Epithelial cell of esophagus (primary cell): ENCODE results near the gene ZRSR2.

ENCODE experiments used
- DNase-seq: peaks from one replicate; pipeline ENCODE4 v3.0.0; 2010; ENCODE audit warnings: low read depth
- H3K4me3 ChIP-seq: 2 replicates; pipeline ENCODE4 v1.5.1; 2011; ENCODE audit warnings: mild to moderate bottlenecking, low read length, control low read depth
- TF ChIP-seq, protein P1 (sequence below): IDR thresholded peaks from 2 replicates; pipeline ENCODE4 v1.5.1; 2011; ENCODE audit warnings: low read depth, mild to moderate bottlenecking, low read length, control low read depth, inconsistent platforms; ENCODE audit not compliant: insufficient read depth; ENCODE audit errors: missing control alignments

The ZRSR2 gene

DNA sequence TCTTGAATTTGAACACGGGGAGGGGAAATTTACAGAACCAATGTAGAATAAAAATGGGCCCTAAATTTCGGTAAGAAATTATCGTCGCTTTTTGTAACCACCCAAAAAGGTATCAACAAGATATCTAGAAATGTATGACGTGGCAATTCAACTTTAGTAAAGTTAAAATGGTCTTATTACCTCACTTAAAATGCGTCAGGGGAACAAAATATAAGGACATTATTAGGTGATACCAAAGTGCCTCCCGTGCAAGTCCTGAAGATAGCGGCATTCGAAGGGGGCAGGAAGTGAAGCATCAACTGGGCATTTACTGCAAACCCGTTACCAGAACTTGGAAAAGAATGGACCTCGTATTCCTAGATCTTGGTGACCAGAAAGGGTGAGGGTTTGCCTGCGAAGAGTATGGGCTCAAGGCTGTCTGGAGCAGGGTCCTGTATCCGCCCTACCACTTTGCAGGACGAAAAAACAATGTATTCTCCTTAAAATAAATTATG, 63.3 kb downstream of the ZRSR2 start:
- DNase-seq, result no peak
- TF ChIP-seq, protein P1, sequence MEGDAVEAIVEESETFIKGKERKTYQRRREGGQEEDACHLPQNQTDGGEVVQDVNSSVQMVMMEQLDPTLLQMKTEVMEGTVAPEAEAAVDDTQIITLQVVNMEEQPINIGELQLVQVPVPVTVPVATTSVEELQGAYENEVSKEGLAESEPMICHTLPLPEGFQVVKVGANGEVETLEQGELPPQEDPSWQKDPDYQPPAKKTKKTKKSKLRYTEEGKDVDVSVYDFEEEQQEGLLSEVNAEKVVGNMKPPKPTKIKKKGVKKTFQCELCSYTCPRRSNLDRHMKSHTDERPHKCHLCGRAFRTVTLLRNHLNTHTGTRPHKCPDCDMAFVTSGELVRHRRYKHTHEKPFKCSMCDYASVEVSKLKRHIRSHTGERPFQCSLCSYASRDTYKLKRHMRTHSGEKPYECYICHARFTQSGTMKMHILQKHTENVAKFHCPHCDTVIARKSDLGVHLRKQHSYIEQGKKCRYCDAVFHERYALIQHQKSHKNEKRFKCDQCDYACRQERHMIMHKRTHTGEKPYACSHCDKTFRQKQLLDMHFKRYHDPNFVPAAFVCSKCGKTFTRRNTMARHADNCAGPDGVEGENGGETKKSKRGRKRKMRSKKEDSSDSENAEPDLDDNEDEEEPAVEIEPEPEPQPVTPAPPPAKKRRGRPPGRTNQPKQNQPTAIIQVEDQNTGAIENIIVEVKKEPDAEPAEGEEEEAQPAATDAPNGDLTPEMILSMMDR, result no peak
- peak overlapping the region; percentile 50 for H3K4me3 ChIP-seq

DNA sequence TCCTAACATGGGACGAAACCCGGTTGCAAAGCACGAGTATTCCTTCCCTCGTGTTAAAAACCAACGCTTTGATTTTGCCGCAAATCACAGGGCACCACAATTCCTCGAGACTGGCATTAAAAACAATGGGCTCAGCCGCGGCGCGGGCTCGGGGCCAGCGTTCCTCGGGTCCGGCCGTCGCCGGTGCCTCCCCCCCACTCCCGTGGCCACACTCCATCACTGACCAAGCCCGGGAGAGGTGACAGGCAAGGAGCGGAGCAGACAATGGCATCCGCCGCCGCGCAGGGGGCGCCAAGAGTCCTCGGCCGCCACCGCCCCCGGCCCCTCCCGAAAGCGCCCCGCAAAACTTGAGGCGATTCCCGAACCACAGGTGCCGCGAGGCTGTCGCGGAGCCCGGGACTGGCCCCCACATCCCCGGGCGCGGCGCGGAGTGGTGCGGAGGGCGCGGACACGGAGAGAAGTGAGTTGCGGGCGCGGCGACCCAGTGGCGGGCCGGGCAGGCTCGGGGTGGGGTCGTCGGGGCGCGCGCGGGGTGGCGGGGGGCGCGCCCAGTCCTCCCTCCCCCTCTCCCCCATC, 63.9 kb downstream of the ZRSR2 start:
- DNase-seq, result no peak
- H3K4me3 ChIP-seq, result peak overlapping the region; percentile 50
- TF ChIP-seq, protein P1, result no peak

- peak; percentile 94 for DNase-seq
- H3K4me3 ChIP-seq, result peak within 1 kb of the TSS; percentile 64
- TF ChIP-seq, protein P1, result no peak
Measured at GRCh38 chrX:15854712-15855567, 64.7 kb downstream of the ZRSR2 start, which contains the start of gene AP1S2. TSS of gene AP1S2 (minus strand) at chrX:15854813. CDS start at chrX:15852524, 2,289 bp downstream.

DNA sequence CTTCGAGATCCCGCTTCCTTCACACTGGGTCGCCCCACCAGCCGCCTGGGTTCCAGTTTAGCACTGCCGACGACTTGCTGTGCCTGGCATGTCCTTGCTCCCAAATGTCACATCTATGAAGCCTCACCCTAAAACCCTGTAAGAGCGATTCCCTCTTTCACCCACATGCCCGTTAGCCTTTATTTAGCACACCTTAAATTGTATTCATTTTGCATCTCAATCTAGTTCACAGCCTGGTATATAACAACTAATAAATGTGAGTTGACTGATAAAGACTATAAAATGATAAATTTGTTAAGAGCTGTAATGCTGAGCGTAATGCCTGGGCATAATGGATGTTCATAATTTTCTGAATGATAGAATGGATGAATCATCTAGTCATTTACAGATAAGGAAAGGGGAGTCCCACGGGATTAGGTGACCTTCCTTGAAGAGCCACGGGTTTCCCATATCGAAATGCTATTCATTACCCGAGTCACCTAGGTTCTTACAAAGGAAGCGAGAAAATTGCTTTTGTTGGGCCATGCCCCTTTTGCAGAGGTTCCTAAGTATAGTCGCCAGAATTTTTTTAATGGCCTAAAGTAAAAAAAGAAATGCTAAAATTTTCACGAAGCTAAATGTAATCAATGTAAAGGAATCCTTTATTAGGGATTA, 65.4 kb downstream of the ZRSR2 start:
- TF ChIP-seq, protein P1, result no peak
- peak overlapping the region; percentile 64 for H3K4me3 ChIP-seq
- DNase-seq, result no peak

GRCh38 chrX:15856222-15856587, 65.9 kb downstream of the ZRSR2 start:
- TF ChIP-seq, protein P1, result no peak
- no peak overlapping the region for H3K4me3 ChIP-seq
- DNase-seq, result no peak

- no peak for DNase-seq
- no peak overlapping the region for H3K4me3 ChIP-seq
- TF ChIP-seq, protein P1, result no peak
Measured at GRCh38 chrX:15856636-15857035, 66.4 kb downstream of the ZRSR2 start.
